ENCODE data around the gene POMT2.
"Not testable (repeated sequence)": the region's sequence is repeated elsewhere in the genome, so short reads cannot be mapped to it uniquely, and the experiment has no call there.

The POMT2 gene

DNA sequence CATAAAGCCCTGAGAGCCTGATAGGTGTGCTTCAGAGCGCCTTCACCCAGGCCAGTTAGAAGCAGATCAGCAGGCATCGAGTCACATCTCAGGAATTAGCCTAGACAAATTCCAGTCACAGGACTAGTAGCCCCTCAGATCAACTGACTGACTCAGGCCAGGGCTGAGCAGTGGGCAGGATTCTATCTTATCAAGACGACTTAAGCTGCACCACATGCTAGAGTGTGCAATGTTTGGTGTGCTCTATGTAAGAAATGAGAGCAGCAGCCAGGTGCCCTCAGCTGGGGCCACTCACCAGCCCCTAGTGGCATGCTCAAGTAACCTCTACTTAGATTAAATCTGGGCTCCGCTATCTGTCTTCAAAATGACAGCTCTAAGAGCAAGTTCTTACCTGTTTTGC, 30.0 kb downstream of the POMT2 start:
- no peak for DNase-seq

GRCh38 chr14:77286576-77286975, 34.1 kb downstream of the POMT2 start:
- DNase-seq = no peak

GRCh38 chr14:77284466-77284865, 36.2 kb downstream of the POMT2 start:
- DNase-seq = no peak

- no peak for DNase-seq
These were observed 36.6 kb downstream of the POMT2 start for GRCh38 chr14:77284066-77284465.

DNA sequence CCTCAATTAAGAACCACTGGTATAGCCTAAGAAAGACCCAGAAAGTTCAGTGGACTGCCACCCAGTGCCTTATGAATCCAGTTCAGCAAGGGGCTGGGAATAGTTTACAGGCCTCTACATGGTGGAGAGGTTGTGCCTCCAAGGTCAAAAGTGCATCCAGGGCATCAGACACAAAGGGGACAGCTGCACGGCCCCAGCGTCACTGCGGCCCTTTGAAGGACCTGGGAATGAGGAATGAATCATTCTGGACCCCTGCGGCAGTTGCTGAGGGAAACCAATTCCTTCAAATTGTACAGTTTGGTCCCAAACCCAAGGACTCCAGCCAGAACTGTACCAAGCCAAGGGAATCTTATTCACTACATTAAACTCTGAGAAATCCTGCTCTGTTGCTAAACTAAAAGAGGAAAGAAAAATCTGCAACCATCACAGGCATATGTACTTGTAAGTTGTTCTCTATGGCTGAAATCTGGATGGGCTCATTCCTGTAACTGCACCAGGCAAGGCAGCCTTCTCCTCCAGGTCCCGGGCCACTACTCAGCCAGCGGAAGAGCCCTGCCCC, 38.8 kb downstream of the POMT2 start:
- no peak for DNase-seq

- DNase-seq = not testable (repeated sequence)
These were observed 39.8 kb downstream of the POMT2 start for GRCh38 chr14:77280921-77281320.

DNA sequence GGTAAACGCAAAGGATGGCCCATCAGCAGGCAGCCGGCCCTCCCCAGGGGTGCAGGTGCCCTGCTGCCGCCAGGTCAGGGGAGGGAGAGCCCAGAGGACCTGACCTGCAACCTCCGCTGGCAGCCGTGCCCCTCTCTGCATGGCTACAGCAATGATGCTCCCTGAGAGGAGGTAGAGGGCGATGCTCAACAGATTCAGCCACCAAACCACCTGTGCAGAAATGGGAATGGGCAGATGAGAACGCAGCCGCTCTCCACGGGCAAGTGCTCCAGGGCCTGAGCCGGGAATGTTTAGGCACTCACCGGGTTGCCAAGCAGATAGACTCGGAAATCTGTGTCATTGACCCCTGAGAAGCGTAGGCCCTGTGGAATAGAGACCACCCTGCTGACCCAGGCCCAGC, 41.0 kb downstream of the POMT2 start:
- no peak for DNase-seq

DNA sequence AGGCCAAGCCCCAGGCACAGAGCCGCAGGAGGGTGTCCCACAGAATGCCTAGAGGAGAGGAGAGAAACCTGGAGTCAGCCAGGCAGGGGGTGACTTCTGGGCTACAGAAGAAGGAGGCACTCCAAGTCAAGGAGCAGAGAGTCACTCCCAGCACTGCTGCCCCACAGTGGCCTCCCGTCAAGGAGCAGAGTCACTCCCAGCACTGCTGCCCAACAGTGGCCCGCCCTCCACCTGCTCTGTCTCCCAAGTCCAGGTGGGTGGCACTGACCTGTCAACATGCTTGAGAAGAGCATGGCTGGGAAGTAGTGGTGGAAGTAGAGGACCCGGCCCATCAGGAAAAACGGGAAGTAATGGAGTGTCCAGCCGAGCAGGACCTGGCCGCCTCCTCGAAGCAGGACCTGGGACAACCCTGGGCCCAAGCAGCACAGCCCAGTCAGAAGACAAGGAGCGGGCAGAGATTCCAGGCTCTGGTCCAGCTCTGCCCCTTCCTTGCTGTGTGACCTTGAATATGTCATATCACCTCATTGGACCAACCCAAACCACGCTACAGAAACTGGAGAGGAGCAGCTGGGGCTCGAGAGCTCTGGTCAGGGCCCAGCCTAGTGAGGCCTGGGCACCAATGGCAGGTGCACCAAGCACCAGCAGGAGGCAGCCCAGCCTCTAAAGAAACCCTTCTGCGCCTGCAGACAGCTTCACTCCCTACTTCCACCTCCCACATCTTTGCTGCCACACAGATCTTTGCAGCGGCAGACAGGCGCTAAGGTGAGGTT, 42.0 kb downstream of the POMT2 start:
- no peak for DNase-seq

GRCh38 chr14:77276959-77277358, 43.7 kb downstream of the POMT2 start:
- no peak for DNase-seq

GRCh38 chr14:77276295-77276935, 44.3 kb downstream of the POMT2 start:
- DNase-seq = no peak

GRCh38 chr14:77275601-77276017, 45.1 kb downstream of the POMT2 start:
- DNase-seq = no peak

- no peak for DNase-seq
These were observed 45.6 kb downstream of the POMT2 start for GRCh38 chr14:77275041-77275580.

- DNase-seq = no peak
These were observed 46.9 kb downstream of the POMT2 start for GRCh38 chr14:77273796-77274195.

- DNase-seq = no peak
These were observed 48.4 kb downstream of the POMT2 start for GRCh38 chr14:77272261-77272660.

DNA sequence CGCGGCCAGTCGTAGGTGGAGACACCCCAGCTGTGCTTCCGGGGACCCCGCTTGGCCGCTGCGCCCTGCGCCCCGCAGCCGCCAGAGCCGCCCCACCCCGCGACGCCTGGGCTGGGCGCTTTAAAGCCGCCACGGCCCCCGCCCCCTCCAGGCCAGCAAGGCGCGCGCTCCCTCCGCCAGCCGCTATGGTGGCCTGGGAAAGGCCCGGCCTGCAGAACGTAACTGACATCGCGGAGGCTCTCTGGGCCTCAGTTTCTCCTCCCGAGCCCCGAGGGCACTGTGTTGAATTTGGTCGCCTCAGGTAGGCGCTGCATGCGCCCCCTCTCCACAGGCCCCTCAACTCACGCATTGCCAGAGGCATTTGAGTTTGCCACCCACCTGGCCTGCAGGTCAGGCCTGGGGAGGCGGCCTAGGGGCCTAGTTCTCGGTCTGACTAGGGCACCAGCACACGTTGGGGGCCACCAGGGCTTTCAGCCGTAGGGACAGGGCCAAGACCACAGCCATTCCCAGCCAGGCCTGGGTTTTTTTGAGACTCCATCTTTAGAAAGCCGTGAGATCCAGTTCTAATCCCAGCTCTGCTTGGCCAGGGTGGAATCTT, 49.5 kb downstream of the POMT2 start, which contains the start of gene NGB:
TSS of gene NGB (minus strand) at position 94 of the 598 bp plus-strand sequence. CDS start 269 bp downstream, outside the sequence.
- no peak for DNase-seq

- no peak for DNase-seq
These were observed 50.1 kb downstream of the POMT2 start for GRCh38 chr14:77270361-77271112.

GRCh38 chr14:77268989-77269600, 51.6 kb downstream of the POMT2 start:
- DNase-seq = no peak

DNA sequence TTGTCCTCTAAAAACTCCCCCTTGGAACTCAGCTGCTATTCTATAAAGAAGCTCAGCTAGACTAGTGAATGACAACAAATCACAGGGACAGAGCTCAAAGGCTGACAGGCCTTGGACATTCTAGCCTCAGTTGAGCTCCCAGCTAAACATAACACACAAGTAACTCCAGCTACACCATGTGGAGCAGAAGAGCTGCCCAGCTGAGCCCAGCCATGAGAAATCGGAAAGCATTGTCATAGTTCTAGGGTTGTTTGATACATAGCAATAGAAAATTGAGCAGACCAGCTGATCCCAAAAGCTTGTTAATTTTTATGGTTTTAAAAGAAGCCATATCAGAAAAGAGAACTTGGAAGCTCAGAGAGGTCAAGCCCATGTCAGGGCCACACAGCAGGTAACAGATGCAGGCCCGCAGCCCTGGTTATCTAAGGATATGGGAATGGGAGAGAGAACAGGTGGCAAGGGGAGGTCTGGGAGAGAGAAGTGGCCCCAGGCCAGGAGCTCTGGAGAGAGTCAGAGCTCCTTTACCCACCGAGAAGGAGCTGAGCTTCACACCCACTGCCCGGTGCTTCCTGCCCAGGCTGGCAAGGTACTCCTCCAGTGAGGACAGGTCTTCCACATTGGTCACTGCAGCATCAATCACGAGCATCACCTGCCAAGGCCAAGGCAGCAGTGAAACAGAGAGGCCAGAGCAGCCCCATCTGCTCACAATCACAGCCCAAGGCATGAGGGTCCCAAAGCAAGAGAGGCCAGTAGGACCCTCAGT, 52.6 kb downstream of the POMT2 start:
- DNase-seq = no peak

- DNase-seq = no peak
These were observed 54.3 kb downstream of the POMT2 start for GRCh38 chr14:77266336-77266735.

DNA sequence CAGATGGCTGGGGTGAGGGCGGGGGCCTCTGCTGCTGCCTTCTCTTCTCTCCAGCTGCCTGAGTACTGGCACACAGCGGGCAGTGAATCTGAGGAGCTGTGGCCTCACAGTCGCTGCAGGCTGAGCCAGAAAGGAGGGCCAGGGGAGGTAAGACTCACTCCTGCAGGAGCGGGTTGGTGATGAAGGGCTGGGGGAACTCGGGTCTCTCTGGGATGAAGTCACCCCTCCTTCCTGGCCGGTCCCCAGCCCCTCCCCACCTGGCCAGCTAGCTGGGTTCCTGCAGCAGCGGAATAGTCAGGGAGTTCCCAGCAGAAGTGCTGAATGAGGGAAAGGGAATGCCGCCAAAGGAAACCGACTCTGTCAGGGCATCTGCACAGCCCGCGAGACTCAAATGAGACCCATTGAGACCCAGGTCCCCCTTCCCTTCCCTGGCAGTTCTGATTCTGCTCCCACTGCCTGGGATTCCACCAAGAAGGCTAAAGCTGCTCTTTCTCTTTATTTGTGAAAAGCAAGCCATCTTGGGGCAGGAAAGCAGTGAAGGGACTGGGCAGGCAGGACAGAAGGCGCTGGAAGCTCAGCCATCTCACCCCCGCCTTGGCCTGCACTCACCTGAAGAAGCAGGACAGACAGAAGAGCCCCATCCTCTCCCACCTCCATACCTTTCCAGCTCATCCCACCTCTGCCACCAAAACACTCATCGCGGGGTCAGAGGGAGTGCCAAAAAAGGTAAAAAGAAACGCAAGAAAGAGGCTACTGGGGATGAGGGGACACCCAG, 54.9 kb downstream of the POMT2 start:
- no peak for DNase-seq

DNA sequence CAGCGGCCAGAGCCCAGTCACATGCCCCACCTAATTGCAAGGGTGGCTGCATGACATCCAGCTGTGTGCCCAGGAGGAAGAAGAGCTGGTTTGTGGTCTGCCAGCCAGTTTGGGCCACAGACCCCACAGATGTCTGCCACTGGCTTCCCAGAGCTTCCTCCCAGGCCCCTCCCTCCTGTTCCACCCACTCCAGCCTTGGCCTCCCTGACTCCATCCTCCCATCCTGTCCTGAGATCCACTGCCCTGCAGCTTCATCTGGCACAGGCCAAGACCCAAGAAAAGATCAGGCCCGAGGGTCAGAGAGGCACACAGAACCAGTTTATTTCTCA, 55.5 kb downstream of the POMT2 start:
- no peak for DNase-seq

Data from central memory CD4-positive, alpha-beta T cell (primary cell).